Testis (tissue), 2 donors: Measurements from ENCODE around the gene SERAC1.

Source experiments
- CTCF ChIP-seq, 3 experiments: fragments of 450-650 bp in 2 of 3; fragments of 200-600 bp in 1 of 3; sonication (generic) in 1 of 3; IDR thresholded peaks; one replicate each; pipeline ENCODE4 v1.5.1; 2016 to 2019; ENCODE audit warnings: antibody characterized with exemption in 3 of 3, mild to moderate bottlenecking in 2 of 3, moderate library complexity in 1 of 3
- POLR2A ChIP-seq: fragments of 450-650 bp; IDR thresholded peaks from one replicate; pipeline ENCODE4 v1.6.1; 2017; ENCODE audit warnings: antibody characterized with exemption, mild to moderate bottlenecking, moderate library complexity

- TF ChIP-seq CTCF (IDR thresholded peaks at IDR 0.05), result no peak
- TF ChIP-seq POLR2A, result no peak
Observed at GRCh38 chr6:158076548-158076947, 91.5 kb downstream of the SERAC1 start.
